Stimulated activated CD8-positive, alpha-beta memory T cell treated with anti-CD3 and anti-CD28 coated beads, Interleukin-4, amount 100 ng/mL, for 48 hours (primary cell): ENCODE data around the gene GPR179.

ENCODE experiments used
- DNase-seq: peaks from one replicate; pipeline ENCODE4 v3.0.0-alpha.2; 2020

Gene GPR179

GRCh38 chr17:38342886-38343607 is 709 bp downstream of the GPR179 start:
- no peak for DNase-seq

- no peak for DNase-seq
These were observed 2.6 kb downstream of the GPR179 start for GRCh38 chr17:38341035-38341721.

GRCh38 chr17:38339891-38340290 is 3.9 kb downstream of the GPR179 start:
- DNase-seq = no peak

DNA sequence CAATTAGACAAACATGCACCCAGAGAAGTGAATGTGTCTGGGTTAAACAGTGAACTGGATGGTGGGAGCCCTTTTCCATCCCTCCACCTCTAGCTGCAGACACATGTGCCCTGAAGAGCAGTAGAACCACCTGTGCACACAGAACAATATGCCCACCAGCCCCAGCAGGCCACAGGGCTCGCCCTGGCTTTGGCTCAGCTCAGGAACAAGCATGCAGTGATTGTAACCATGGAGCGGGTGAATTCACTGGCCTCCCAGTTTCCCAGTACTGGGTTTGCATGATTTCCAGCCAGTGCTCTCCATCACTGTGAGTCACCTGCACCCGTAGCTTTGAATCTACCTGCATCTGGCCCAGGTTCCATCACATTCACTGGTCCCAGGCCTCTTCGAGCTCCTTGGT is 5.2 kb downstream of the GPR179 start:
- DNase-seq = no peak

DNA sequence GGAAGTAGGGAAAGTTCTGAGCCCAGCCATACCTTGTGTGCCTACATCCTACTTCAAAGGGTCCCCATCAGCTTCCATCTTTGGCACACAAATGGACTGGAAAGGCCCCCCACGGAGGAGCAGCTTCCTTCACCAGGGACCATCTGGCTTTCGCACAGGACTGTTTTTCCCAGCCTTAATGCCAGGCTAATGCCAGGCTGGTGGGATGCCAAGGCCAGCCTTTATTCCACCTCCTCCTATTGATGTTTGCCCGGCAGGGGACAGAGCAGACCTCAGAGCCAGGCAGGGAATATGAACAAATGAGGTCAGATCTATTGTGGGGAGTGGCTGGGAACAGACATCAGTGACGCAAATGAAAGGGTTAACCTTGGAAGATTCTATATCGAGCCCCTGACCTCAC is 5.7 kb downstream of the GPR179 start:
- no peak for DNase-seq

GRCh38 chr17:38336838-38337237 is 6.9 kb downstream of the GPR179 start:
- DNase-seq = no peak

- no peak for DNase-seq
These were observed 9.0 kb downstream of the GPR179 start for GRCh38 chr17:38334480-38335364.

GRCh38 chr17:38333635-38334295 is 10.0 kb downstream of the GPR179 start:
- peak; percentile 82 for DNase-seq

GRCh38 chr17:38332735-38333134 is 11.0 kb downstream of the GPR179 start:
- no peak for DNase-seq

DNA sequence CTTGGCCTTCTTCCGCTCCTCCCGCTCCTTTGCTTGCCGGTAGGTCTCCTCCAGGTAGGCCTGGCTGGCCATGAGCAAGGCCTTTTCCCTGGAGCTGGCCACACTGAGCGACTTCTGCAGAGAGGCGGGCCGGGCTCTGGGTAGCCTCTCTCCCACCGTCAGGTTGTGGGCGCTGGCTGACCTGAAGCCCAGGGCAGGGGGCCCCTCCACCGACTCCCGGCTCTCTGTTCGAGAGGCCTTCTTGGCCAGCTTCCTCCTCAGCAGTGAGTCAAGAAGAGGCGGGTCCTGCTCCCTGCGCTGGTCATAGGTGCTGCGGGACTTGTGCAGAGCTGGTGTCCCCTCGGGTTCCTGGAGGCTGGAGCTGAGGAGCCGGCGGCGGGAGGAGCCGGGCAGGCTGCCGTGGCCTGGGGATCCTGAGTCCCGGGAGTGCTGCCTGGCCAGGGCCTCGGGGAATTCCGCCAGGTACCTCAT is 12.8 kb downstream of the GPR179 start:
- DNase-seq = no peak

GRCh38 chr17:38329808-38330730 is 13.7 kb downstream of the GPR179 start:
- no peak for DNase-seq

DNA sequence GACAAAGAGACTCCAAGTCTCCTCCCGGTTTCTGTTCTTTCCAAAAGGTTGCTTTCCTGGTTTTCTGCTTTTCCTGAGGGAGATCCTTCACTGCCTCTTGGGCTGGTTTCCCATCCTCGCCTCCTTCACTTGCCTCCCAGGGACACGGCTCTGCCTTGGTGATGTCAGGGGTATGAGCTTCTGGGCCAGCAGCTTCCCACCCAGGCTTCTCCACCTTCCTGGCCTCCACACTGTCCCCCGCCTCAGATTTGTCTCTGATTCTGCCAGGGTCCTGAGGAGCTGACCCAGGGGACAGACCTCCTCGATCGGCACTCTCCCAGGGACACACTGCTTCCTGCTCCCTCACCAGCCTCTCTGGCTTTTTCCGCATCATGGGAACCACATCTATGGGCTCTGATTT is 14.5 kb downstream of the GPR179 start:
- DNase-seq = no peak

DNA sequence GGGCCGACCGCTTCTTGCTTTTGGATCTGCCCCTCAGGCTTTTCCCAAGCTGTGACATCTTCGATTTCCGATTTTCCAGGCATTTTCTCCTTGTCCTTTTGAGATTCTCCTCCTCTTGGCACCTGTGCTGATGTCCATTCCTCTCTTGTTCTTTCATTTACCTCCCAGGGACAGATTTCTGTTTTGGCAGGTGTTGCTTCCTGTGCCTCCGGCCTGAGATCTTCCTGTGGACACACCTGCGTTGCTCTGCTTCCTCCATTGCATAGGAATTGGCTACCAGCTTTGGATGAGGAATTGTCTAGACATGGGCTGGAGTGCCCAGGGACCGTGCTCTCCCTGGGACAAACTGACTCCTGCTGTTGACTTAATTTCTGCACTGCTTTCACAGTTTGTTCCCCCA is 15.1 kb downstream of the GPR179 start:
- DNase-seq = no peak

- DNase-seq = no peak
These were observed 15.8 kb downstream of the GPR179 start for GRCh38 chr17:38327936-38328335.

DNA sequence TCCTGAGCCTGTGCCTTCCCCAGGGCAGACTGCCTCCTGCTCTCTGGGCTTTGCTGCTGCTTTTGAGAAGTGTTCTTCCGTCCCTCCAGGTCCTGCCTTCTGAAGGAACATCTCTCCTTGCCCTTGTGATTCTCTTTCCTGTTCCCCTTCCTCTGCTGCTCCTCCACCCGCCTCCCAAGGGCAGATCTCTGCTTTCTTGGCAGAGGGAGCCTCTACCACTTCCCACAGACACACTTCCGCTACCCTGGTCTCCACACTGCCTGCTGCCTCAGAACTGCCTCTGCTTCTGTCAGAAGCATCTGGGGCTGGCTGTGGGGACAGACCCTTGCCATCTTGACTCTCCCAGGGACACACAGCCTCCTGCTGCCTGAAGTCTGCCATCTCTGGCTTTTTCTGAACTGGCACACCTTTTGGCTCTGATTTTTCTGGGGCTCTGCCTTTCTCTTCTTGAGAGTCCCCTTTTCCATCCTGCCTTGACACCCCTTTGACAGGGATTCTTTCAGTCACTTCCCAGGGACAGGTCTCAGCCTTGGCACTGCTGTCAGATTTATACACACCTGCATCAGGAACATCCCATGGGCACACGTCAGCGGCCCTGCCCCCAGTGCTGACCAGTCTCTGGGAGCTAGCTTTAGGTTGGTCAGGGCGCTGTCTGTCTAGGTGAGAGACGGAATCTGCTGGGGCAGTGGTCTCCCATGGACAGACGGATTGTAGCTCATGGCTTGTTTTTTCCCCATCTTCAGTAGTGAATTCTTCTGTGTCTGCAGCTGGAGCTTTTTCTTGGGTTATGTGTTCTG is 16.6 kb downstream of the GPR179 start:
- DNase-seq = peak; percentile 19

- no peak for DNase-seq
These were observed 18.4 kb downstream of the GPR179 start for GRCh38 chr17:38325221-38325851.

- no peak for DNase-seq
These were observed 19.0 kb downstream of the GPR179 start for GRCh38 chr17:38324772-38325171.

- DNase-seq = no peak
These were observed 19.5 kb downstream of the GPR179 start for GRCh38 chr17:38324141-38324697.

DNA sequence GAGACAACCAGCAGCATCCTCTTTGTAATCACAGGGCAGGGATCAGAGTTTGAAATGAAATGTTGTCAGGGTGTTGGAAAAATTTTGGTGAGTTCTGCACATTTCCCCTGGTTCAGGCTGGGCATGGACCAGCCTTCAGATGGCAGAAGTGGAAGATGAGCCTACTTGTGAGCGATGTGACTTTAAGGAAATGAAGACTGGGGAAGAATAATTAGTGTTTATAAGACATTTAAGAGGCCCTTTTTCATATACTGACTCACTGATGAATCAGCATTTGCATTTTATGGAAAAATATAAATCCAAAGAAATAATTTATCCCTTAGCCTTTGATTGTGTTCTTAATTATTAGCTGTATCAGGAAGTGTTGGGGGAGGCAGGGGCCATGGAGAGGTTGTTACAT is 20.9 kb downstream of the GPR179 start:
- DNase-seq = no peak

DNA sequence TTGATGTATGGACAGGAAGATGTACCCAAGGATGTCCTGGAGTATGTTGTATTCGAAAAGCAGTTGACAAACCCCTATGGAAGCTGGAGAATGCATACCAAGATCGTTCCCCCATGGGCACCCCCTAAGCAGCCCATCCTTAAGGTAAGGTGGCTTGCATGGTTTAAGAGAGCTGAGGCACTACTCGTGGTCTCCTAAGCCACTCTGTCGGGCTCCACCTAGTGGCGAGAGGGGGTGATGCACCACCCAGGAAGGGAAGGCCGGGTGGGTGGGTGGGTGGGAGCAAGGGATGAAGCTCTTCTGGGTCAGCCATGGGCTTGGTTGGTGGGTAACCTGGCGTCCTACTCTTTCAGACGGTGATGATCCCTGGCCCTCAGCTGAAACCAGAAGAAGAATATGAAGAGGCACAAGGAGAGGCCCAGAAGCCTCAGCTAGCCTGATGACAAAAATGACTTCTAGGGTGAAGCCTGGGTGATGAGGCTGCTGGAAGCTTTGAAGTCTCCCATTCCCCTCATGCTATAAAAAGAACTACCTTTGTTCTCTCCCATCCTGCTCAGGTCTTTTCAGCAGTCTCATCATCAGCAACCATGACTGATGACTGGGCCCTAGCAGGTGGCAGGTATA is 21.5 kb downstream of the GPR179 start:
- DNase-seq = peak; percentile 88
